Measurements from ENCODE around the gene PAF1. TPM values are rescaled to one million over a fixed set of nuclear protein-coding genes. Genes with fewer than 3 reads are reported as not detected.
A peak's percentile ranks its signal among the peaks of the same experiment; 100 is the strongest.

Gene PAF1
- total RNA-seq, 1 donor from 2014 or later = 36.2 TPM

- H3K36me3 Mint-ChIP-seq (ENCODE audit: unreplicated experiment) = peaks cover 5% of the 10 kb centered on the region
- H3K9me3 Mint-ChIP-seq (ENCODE audit: unreplicated experiment) = peaks cover under 1% of the 10 kb centered on the region
- no peak overlapping the region for H3K27ac Mint-ChIP-seq (ENCODE audit: unreplicated experiment)
- H3K27me3 Mint-ChIP-seq (ENCODE audit: unreplicated experiment) = no peaks in the 10 kb centered on the region
- H3K4me1 Mint-ChIP-seq (ENCODE audit: low read depth, unreplicated experiment) = peaks cover 5% of the 10 kb centered on the region
- no peak overlapping the region for H3K4me3 Mint-ChIP-seq (ENCODE audit: unreplicated experiment)
- DNase-seq = no peak
- TF ChIP-seq CTCF (IDR thresholded peaks at IDR 0.05; ENCODE audit: partially characterized antibody, unreplicated experiment) = no peak
Observed at GRCh38 chr19:39355253-39355652, 35.7 kb downstream of the PAF1 start.

- Mint-ChIP-seq H3K36me3 (ENCODE audit: unreplicated experiment) (peaks cover 5% of the 10 kb centered on the region), H3K4me3 (ENCODE audit: unreplicated experiment) (peak overlapping the region; percentile 43), H3K27ac (ENCODE audit: unreplicated experiment) (peak overlapping the region; percentile 3), H3K4me1 (ENCODE audit: low read depth, unreplicated experiment) (peaks cover 16% of the 10 kb centered on the region), H3K27me3 (ENCODE audit: unreplicated experiment) (no peaks in the 10 kb centered on the region), H3K9me3 (ENCODE audit: unreplicated experiment) (no peaks in the 10 kb centered on the region)
- TF ChIP-seq CTCF (IDR thresholded peaks at IDR 0.05; ENCODE audit: partially characterized antibody, unreplicated experiment) = no peak
- no peak for DNase-seq
Observed at GRCh38 chr19:39352381-39353255, 38.3 kb downstream of the PAF1 start.

GRCh38 chr19:39351537-39352064, 39.3 kb downstream of the PAF1 start:
- DNase-seq = no peak
- Mint-ChIP-seq H3K27me3 (ENCODE audit: unreplicated experiment) (no peaks in the 10 kb centered on the region), H3K36me3 (ENCODE audit: unreplicated experiment) (peaks cover 5% of the 10 kb centered on the region), H3K27ac (ENCODE audit: unreplicated experiment) (no peak overlapping the region), H3K4me1 (ENCODE audit: low read depth, unreplicated experiment) (peaks cover 19% of the 10 kb centered on the region), H3K4me3 (ENCODE audit: unreplicated experiment) (peak overlapping the region; percentile 14), H3K9me3 (ENCODE audit: unreplicated experiment) (no peaks in the 10 kb centered on the region)
- no peak for TF ChIP-seq CTCF (IDR thresholded peaks at IDR 0.05; ENCODE audit: partially characterized antibody, unreplicated experiment)

DNA sequence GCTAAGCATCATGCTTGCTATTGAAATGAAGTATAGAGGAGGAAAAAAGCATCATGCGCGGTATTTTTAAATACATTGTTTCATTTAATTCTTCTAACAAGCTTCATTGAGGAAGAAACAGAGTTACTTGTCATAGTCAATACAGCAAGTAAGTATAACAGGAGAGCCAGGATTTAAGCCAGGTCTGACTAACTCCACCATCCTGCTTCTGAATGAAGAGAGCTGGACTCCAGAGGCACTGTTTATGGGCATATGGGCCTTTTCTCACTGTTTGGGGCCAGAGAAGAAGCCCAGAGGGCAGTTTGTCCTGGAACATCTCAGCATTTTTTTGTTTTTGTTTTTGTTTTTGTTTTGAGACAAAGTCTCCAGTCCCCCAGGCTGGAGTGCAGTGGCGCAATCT, 40.8 kb downstream of the PAF1 start:
- Mint-ChIP-seq H3K27me3 (ENCODE audit: unreplicated experiment) (peaks cover 3% of the 10 kb centered on the region), H3K4me1 (ENCODE audit: low read depth, unreplicated experiment) (peaks cover 22% of the 10 kb centered on the region), H3K36me3 (ENCODE audit: unreplicated experiment) (peaks cover 6% of the 10 kb centered on the region), H3K27ac (ENCODE audit: unreplicated experiment) (no peak overlapping the region), H3K9me3 (ENCODE audit: unreplicated experiment) (no peaks in the 10 kb centered on the region), H3K4me3 (ENCODE audit: unreplicated experiment) (no peak overlapping the region)
- DNase-seq = no peak
- TF ChIP-seq CTCF (IDR thresholded peaks at IDR 0.05; ENCODE audit: partially characterized antibody, unreplicated experiment) = no peak

- H3K4me3 Mint-ChIP-seq (ENCODE audit: unreplicated experiment) = peak overlapping the region; percentile 16
- no peak for DNase-seq
- peaks cover 5% of the 10 kb centered on the region for H3K36me3 Mint-ChIP-seq (ENCODE audit: unreplicated experiment)
- H3K9me3 Mint-ChIP-seq (ENCODE audit: unreplicated experiment) = no peaks in the 10 kb centered on the region
- no peak overlapping the region for H3K27ac Mint-ChIP-seq (ENCODE audit: unreplicated experiment)
- TF ChIP-seq CTCF (IDR thresholded peaks at IDR 0.05; ENCODE audit: partially characterized antibody, unreplicated experiment) = no peak
- peaks cover 3% of the 10 kb centered on the region for H3K27me3 Mint-ChIP-seq (ENCODE audit: unreplicated experiment)
- peaks cover 23% of the 10 kb centered on the region for H3K4me1 Mint-ChIP-seq (ENCODE audit: low read depth, unreplicated experiment)
Observed at GRCh38 chr19:39349326-39349725, 41.6 kb downstream of the PAF1 start.

Measured in glutamatergic neuron (in vitro differentiated cells).